ENCODE results near the gene MTERF4. TPM values are rescaled to one million over a fixed set of nuclear protein-coding genes. Genes with fewer than 3 reads are reported as not detected.

The MTERF4 gene
- total RNA-seq, 1 donor: 30.0 TPM

DNA sequence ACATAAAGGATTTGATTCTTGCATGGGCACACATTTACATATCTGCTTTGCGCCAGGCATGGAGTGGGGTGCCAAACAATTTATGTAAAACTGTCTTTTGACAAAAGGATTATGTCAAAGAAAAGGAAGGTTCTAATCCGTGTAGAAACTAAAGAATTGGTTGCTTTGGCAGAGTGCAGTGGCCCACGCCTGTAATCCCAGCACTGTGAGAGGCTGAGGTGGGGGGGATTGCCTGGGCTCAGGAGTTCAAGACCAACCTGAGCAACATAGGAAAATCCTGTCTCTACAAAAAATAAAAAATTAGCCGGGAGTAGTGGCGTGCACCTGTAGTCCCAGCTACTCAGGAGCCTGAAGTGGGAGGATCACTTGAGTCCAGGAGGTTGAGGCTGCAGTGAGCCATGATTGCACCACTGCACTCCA is 1.1 kb upstream of the MTERF4 start:
- peaks cover 45% of the 10 kb centered on the region for H3K79me2 ChIP-seq (ENCODE audit: insufficient read depth, low read length)
- no peak for DNase-seq (ENCODE audit: insufficient read length, low spot score, missing footprints)
- no peaks in the 10 kb centered on the region for H3K27me3 ChIP-seq (ENCODE audit: insufficient read depth, low read length)
- H3K36me3 ChIP-seq (ENCODE audit: insufficient read depth, low read length): peaks cover 12% of the 10 kb centered on the region
- H3K4me3 ChIP-seq (ENCODE audit: insufficient read depth, low read length): peak overlapping the region; percentile 86
- TF ChIP-seq, protein P1, sequence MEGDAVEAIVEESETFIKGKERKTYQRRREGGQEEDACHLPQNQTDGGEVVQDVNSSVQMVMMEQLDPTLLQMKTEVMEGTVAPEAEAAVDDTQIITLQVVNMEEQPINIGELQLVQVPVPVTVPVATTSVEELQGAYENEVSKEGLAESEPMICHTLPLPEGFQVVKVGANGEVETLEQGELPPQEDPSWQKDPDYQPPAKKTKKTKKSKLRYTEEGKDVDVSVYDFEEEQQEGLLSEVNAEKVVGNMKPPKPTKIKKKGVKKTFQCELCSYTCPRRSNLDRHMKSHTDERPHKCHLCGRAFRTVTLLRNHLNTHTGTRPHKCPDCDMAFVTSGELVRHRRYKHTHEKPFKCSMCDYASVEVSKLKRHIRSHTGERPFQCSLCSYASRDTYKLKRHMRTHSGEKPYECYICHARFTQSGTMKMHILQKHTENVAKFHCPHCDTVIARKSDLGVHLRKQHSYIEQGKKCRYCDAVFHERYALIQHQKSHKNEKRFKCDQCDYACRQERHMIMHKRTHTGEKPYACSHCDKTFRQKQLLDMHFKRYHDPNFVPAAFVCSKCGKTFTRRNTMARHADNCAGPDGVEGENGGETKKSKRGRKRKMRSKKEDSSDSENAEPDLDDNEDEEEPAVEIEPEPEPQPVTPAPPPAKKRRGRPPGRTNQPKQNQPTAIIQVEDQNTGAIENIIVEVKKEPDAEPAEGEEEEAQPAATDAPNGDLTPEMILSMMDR (IDR thresholded peaks at IDR 0.05; ENCODE audit: extremely low read depth, low read depth, low read length): no peak
- peak overlapping the region; percentile 64 for H3K27ac ChIP-seq (ENCODE audit: low read depth, low read length)
- peaks cover 17% of the 10 kb centered on the region for H3K4me1 ChIP-seq (ENCODE audit: insufficient read depth, low read length)
- no peaks in the 10 kb centered on the region for H3K9me3 ChIP-seq (ENCODE audit: low read depth, low read length)
- H2AFZ ChIP-seq (ENCODE audit: low read length): peak overlapping the region; percentile 94
- peak overlapping the region; percentile 87 for H3K4me2 ChIP-seq (ENCODE audit: insufficient read depth, low read length)
- peaks cover 4% of the 10 kb centered on the region for H4K20me1 ChIP-seq (ENCODE audit: insufficient read depth, low read length)

DNA sequence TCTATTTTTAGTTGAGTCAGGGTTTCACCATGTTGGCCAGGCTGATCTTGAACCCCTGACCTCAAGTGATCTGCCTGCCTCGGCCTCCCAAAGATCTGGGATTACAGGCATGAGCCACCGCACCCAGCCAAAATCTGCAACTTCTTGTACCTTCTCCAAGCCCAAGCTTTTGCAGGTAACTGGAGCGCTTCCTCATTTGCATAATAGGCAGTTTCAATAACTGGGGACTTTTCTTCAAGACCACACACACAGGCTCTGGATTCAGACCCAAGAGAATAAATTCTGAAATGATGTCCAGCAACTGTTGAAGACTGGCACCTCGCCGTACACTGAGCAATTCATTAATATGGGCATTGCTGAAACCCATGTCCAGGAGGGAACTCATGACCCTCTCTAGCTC is 2.8 kb downstream of the MTERF4 start:
- no peak for DNase-seq (ENCODE audit: insufficient read length, low spot score, missing footprints)
- TF ChIP-seq, protein P1 (IDR thresholded peaks at IDR 0.05; ENCODE audit: extremely low read depth, low read depth, low read length): no peak
- no peak overlapping the region for H3K27ac ChIP-seq (ENCODE audit: low read depth, low read length)
- no peaks in the 10 kb centered on the region for H3K27me3 ChIP-seq (ENCODE audit: insufficient read depth, low read length)
- no peak overlapping the region for H3K4me2 ChIP-seq (ENCODE audit: insufficient read depth, low read length)
- H3K9me3 ChIP-seq (ENCODE audit: low read depth, low read length): no peaks in the 10 kb centered on the region
- peaks cover 4% of the 10 kb centered on the region for H4K20me1 ChIP-seq (ENCODE audit: insufficient read depth, low read length)
- peaks cover 46% of the 10 kb centered on the region for H3K36me3 ChIP-seq (ENCODE audit: insufficient read depth, low read length)
- no peak overlapping the region for H2AFZ ChIP-seq (ENCODE audit: low read length)
- no peak overlapping the region for H3K4me3 ChIP-seq (ENCODE audit: insufficient read depth, low read length)
- H3K4me1 ChIP-seq (ENCODE audit: insufficient read depth, low read length): peaks cover 17% of the 10 kb centered on the region
- H3K79me2 ChIP-seq (ENCODE audit: insufficient read depth, low read length): peaks cover 57% of the 10 kb centered on the region

DNA sequence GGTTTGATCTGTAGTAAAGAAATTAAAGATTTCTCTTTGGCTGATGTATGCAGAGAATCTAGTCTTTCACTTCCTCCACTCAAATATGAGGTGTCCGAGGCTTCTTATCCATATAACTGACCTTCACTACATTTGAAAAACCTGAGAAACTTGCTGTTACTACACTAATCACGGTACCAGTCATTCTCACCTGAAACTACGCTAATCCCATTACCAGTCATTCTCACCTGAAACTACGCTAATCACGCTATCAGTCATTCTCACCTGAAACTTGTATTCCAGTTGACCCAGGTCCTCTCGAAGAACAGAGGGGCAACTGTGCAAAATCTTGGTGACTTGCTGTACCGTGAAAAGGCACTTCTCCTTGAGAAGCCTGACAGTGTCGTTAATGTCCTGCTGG is 5.1 kb downstream of the MTERF4 start:
- H3K36me3 ChIP-seq (ENCODE audit: insufficient read depth, low read length): peaks cover 66% of the 10 kb centered on the region
- H3K4me2 ChIP-seq (ENCODE audit: insufficient read depth, low read length): no peak overlapping the region
- H3K4me3 ChIP-seq (ENCODE audit: insufficient read depth, low read length): no peak overlapping the region
- DNase-seq (ENCODE audit: insufficient read length, low spot score, missing footprints): no peak
- no peak overlapping the region for H2AFZ ChIP-seq (ENCODE audit: low read length)
- H3K4me1 ChIP-seq (ENCODE audit: insufficient read depth, low read length): peaks cover 10% of the 10 kb centered on the region
- no peaks in the 10 kb centered on the region for H3K9me3 ChIP-seq (ENCODE audit: low read depth, low read length)
- no peak overlapping the region for H3K27ac ChIP-seq (ENCODE audit: low read depth, low read length)
- TF ChIP-seq, protein P1 (IDR thresholded peaks at IDR 0.05; ENCODE audit: extremely low read depth, low read depth, low read length): no peak
- peaks cover 46% of the 10 kb centered on the region for H3K79me2 ChIP-seq (ENCODE audit: insufficient read depth, low read length)
- H3K27me3 ChIP-seq (ENCODE audit: insufficient read depth, low read length): no peaks in the 10 kb centered on the region
- peaks cover 4% of the 10 kb centered on the region for H4K20me1 ChIP-seq (ENCODE audit: insufficient read depth, low read length)

DNA sequence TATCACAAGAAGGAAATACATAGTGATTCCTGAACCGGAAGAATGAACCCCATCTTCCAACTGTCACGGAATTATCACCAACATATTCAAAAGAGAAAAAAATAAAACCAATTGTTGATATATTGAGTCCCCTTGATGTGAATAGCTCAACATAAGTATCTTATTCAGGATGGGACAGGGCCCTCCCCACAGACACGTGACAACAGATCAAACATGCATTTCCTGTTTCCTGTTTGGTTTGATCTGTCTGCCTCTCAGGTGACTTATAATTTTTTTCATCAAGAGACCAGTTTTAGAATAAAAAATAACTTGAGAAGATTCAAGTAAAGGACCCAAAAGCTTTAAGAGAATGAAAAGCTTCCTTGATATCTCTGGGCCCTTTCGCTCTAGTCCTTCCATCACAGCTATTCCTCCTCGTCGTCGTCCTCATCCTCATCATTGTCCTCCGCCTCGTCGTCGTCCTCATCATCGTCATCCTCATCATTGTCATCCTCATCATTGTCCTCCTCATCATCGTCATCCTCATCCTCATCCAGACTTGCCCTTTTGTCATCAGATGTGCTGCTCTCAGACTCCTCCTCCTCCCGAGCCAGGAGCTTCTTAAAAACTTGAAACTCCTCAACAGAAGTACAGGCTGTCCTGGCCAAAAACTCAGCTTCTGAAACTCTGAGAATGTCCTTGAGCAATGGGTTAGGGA is 6.3 kb downstream of the MTERF4 start:
- DNase-seq (ENCODE audit: insufficient read length, low spot score, missing footprints): no peak
- no peak overlapping the region for H3K4me2 ChIP-seq (ENCODE audit: insufficient read depth, low read length)
- H3K27me3 ChIP-seq (ENCODE audit: insufficient read depth, low read length): no peaks in the 10 kb centered on the region
- TF ChIP-seq, protein P1 (IDR thresholded peaks at IDR 0.05; ENCODE audit: extremely low read depth, low read depth, low read length): no peak
- H3K4me1 ChIP-seq (ENCODE audit: insufficient read depth, low read length): peaks cover 2% of the 10 kb centered on the region
- H4K20me1 ChIP-seq (ENCODE audit: insufficient read depth, low read length): no peaks in the 10 kb centered on the region
- no peaks in the 10 kb centered on the region for H3K9me3 ChIP-seq (ENCODE audit: low read depth, low read length)
- H3K36me3 ChIP-seq (ENCODE audit: insufficient read depth, low read length): peaks cover 78% of the 10 kb centered on the region
- no peak overlapping the region for H3K27ac ChIP-seq (ENCODE audit: low read depth, low read length)
- H2AFZ ChIP-seq (ENCODE audit: low read length): no peak overlapping the region
- H3K79me2 ChIP-seq (ENCODE audit: insufficient read depth, low read length): peaks cover 35% of the 10 kb centered on the region
- no peak overlapping the region for H3K4me3 ChIP-seq (ENCODE audit: insufficient read depth, low read length)
